Measurements from ENCODE around the gene ZNF664. TPM values are rescaled to one million over a fixed set of nuclear protein-coding genes. Genes with fewer than 3 reads are reported as not detected.

Gene ZNF664
- total and polyA plus RNA-seq, 2 of the 8 experiments (the other 6 are each of a cell fraction or from before 2014, with no cell fraction given): 22.8 to 51.4 TPM

GRCh38 chr12:123998991-123999359, 26.0 kb downstream of the ZNF664 start (continued):
- TF ChIP-seq RAD21 (IDR thresholded peaks at IDR 0.05 in 1 of 2, conservative IDR thresholded peaks at IDR 0.05 in 1 of 2; ENCODE audit: low read depth in 2 of 2, low read length in 2 of 2) (no peak), SUZ12 (IDR thresholded peaks at IDR 0.05; ENCODE audit: low read length) (no peak), HDAC6 (IDR thresholded peaks at IDR 0.05; ENCODE audit: low read depth, low read length) (no peak), ATF3 (IDR thresholded peaks at IDR 0.05; ENCODE audit: insufficient read depth, low read depth, low read length) (no peak)
